SK-N-SH treated with all-trans-retinoic acid at 6 μM for 48 hours (cell line): Measurements from ENCODE around the gene TMEM40.

Source experiments
- ARNTL ChIP-seq: fragments of 450-650 bp; formaldehyde crosslinking; IDR thresholded peaks from 2 replicates; pipeline ENCODE4 v1.5.0; 2020; ENCODE audit warnings: low read depth, mild to moderate bottlenecking, moderate library complexity, borderline replicate concordance
- CREB5 ChIP-seq: fragments of 250-450 bp; sonication (Bioruptor Pico); IDR thresholded peaks from 2 replicates; pipeline ENCODE4 v1.5.1; 2020; ENCODE audit warnings: low read depth, mild to moderate bottlenecking, moderate library complexity
- OSR1 ChIP-seq: fragments of 250-450 bp; sonication (Bioruptor Pico); IDR thresholded peaks from 2 replicates; pipeline ENCODE4 v1.8.0; 2022; ENCODE audit warnings: moderate library complexity, mild to moderate bottlenecking, inconsistent platforms
- RARB ChIP-seq: fragments of 250-450 bp; sonication (Bioruptor Pico); IDR thresholded peaks from 2 replicates; pipeline ENCODE4 v1.8.0; 2021; ENCODE audit warnings: mild to moderate bottlenecking, moderate library complexity
- SNAI2 ChIP-seq: fragments of 250-450 bp; sonication (Bioruptor Pico); IDR thresholded peaks from 2 replicates; pipeline ENCODE4 v1.5.0; 2020; ENCODE audit warnings: mild to moderate bottlenecking, moderate library complexity
- TOX ChIP-seq: fragments of 250-450 bp; sonication (Bioruptor Pico); IDR thresholded peaks from 2 replicates; pipeline ENCODE4 v1.8.0; 2021; ENCODE audit warnings: mild to moderate bottlenecking, moderate library complexity, borderline replicate concordance
- ZC3H10 ChIP-seq: fragments of 250-450 bp; sonication (Bioruptor Pico); IDR thresholded peaks from 2 replicates; pipeline ENCODE4 v1.5.1; 2021; ENCODE audit warnings: mild to moderate bottlenecking, moderate library complexity
- TF ChIP-seq, protein P1 (sequence below): fragments of 250-450 bp; sonication (Bioruptor Pico); IDR thresholded peaks from 2 replicates; pipeline ENCODE4 v1.5.1; 2021; ENCODE audit warnings: mild to moderate bottlenecking, moderate library complexity

- TF ChIP-seq RARB (CRISPR knock-in tag) (no peak), ARNTL (CRISPR knock-in tag) (no peak), SNAI2 (no peak), ZC3H10 (no peak), TOX (CRISPR knock-in tag) (no peak), CREB5 (CRISPR knock-in tag) (no peak), OSR1 (no peak)
- TF ChIP-seq, protein P1, sequence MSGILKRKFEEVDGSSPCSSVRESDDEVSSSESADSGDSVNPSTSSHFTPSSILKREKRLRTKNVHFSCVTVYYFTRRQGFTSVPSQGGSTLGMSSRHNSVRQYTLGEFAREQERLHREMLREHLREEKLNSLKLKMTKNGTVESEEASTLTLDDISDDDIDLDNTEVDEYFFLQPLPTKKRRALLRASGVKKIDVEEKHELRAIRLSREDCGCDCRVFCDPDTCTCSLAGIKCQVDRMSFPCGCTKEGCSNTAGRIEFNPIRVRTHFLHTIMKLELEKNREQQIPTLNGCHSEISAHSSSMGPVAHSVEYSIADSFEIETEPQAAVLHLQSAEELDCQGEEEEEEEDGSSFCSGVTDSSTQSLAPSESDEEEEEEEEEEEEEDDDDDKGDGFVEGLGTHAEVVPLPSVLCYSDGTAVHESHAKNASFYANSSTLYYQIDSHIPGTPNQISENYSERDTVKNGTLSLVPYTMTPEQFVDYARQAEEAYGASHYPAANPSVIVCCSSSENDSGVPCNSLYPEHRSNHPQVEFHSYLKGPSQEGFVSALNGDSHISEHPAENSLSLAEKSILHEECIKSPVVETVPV (CRISPR knock-in tag) = no peak
These were observed 71.1 kb downstream of the TMEM40 start for GRCh38 chr3:12687948-12688347.
